ENCODE data around the gene GRAP2. TPM values are rescaled to one million over a fixed set of nuclear protein-coding genes. Genes with fewer than 3 reads are reported as not detected.

GRAP2 gene
- total RNA-seq, 1 donor from 2014 or later, result not detected

- Histone ChIP-seq H2AFZ (replicated peaks) (no peak overlapping the region), H3K9ac (no peak overlapping the region), H3K4me2 (peak overlapping the region; percentile 63), H3K9me3 (ENCODE audit: low read depth) (no peaks in the 10 kb centered on the region), H3K4me1 (peaks cover 71% of the 10 kb centered on the region), H3K36me3 (no peaks in the 10 kb centered on the region), H3K4me3 (no peak overlapping the region), H3K27ac (no peak overlapping the region), H4K20me1 (ENCODE audit: low read depth) (no peaks in the 10 kb centered on the region), H3K79me2 (ENCODE audit: low read depth) (no peaks in the 10 kb centered on the region), H3F3A (ENCODE audit: low read depth) (peaks cover 45% of the 10 kb centered on the region), H3K27me3 (peaks cover 9% of the 10 kb centered on the region)
- Mint-ChIP-seq H3K9me3 (no peaks in the 10 kb centered on the region), H3K4me1 (peaks cover 82% of the 10 kb centered on the region), H3K36me3 (no peaks in the 10 kb centered on the region), H3K27me3 (ENCODE audit: insufficient read depth, low read depth) (peaks cover 9% of the 10 kb centered on the region), H3K4me3 (peak overlapping the region; percentile 46), H3K27ac (no peak overlapping the region)
- TF ChIP-seq EZH2 (IDR thresholded peaks at IDR 0.05), result no peak
- TF ChIP-seq CTCF (IDR thresholded peaks at IDR 0.05), result no peak
- TF ChIP-seq EZH2phosphoT487 (IDR thresholded peaks at IDR 0.05), result no peak
- DNase-seq (ENCODE audit: low spot score), result no peak
Measured at GRCh38 chr22:40001800-40002577, 101.1 kb downstream of the GRAP2 start.

GRCh38 chr22:40002935-40003715 is 102.2 kb downstream of the GRAP2 start:
- Histone ChIP-seq H4K20me1 (ENCODE audit: low read depth) (no peaks in the 10 kb centered on the region), H3F3A (ENCODE audit: low read depth) (peaks cover 34% of the 10 kb centered on the region), H3K4me3 (no peak overlapping the region), H3K27ac (no peak overlapping the region), H2AFZ (replicated peaks) (no peak overlapping the region), H3K4me1 (peaks cover 62% of the 10 kb centered on the region), H3K9ac (no peak overlapping the region), H3K36me3 (no peaks in the 10 kb centered on the region), H3K27me3 (peaks cover 7% of the 10 kb centered on the region), H3K4me2 (peak overlapping the region; percentile 63), H3K79me2 (ENCODE audit: low read depth) (no peaks in the 10 kb centered on the region), H3K9me3 (ENCODE audit: low read depth) (no peaks in the 10 kb centered on the region)
- Mint-ChIP-seq H3K4me3 (no peak overlapping the region), H3K27ac (no peak overlapping the region), H3K27me3 (ENCODE audit: insufficient read depth, low read depth) (peaks cover 16% of the 10 kb centered on the region), H3K4me1 (peaks cover 77% of the 10 kb centered on the region), H3K36me3 (no peaks in the 10 kb centered on the region), H3K9me3 (no peaks in the 10 kb centered on the region)
- no peak for TF ChIP-seq CTCF (IDR thresholded peaks at IDR 0.05)
- TF ChIP-seq EZH2phosphoT487 (IDR thresholded peaks at IDR 0.05), result no peak
- no peak for TF ChIP-seq EZH2 (IDR thresholded peaks at IDR 0.05)
- no peak for DNase-seq (ENCODE audit: low spot score)

GRCh38 chr22:40004836-40005235 is 104.0 kb downstream of the GRAP2 start:
- Mint-ChIP-seq H3K9me3 (no peaks in the 10 kb centered on the region), H3K4me3 (no peak overlapping the region), H3K4me1 (peaks cover 75% of the 10 kb centered on the region), H3K27me3 (ENCODE audit: insufficient read depth, low read depth) (peaks cover 16% of the 10 kb centered on the region), H3K36me3 (no peaks in the 10 kb centered on the region), H3K27ac (peak overlapping the region; percentile 35)
- no peaks in the 10 kb centered on the region for H3K36me3 ChIP-seq
- no peaks in the 10 kb centered on the region for H3K79me2 ChIP-seq (ENCODE audit: low read depth)
- peaks cover 60% of the 10 kb centered on the region for H3K4me1 ChIP-seq
- no peaks in the 10 kb centered on the region for H3K9me3 ChIP-seq (ENCODE audit: low read depth)
- H3F3A ChIP-seq (ENCODE audit: low read depth), result peaks cover 30% of the 10 kb centered on the region
- H4K20me1 ChIP-seq (ENCODE audit: low read depth), result peaks cover 4% of the 10 kb centered on the region
- no peak for TF ChIP-seq CTCF (IDR thresholded peaks at IDR 0.05)
- no peak for TF ChIP-seq EZH2phosphoT487 (IDR thresholded peaks at IDR 0.05)
- no peak for TF ChIP-seq EZH2 (IDR thresholded peaks at IDR 0.05)
- no peak overlapping the region for H3K9ac ChIP-seq
- no peak for DNase-seq (ENCODE audit: low spot score)
- H3K27ac ChIP-seq, result no peak overlapping the region
- H3K27me3 ChIP-seq, result peaks cover 17% of the 10 kb centered on the region
- no peak overlapping the region for H3K4me3 ChIP-seq
- no peak overlapping the region for H3K4me2 ChIP-seq
- no peak overlapping the region for H2AFZ ChIP-seq (replicated peaks)

Data from neural progenitor cell (in vitro differentiated cells).